ENCODE measurements around the gene LSM12.

DNA sequence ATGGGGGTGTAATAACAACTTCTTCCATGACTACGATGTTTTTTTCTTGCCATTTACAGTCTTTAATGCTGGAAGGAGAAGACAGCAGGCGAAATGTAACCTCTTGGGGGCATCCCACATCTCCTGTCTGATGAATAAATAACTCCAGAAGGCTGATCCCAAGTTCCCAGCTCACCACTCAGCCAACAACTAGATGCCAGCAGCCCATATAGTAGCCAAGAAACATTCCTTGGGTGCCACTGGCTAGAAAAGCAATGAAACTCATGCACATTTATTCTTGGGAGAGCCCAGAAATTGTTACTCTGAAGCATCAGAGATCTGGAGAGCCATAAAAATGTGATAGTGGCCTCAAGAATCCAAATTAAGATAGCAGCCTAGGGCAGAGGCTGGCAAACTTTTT is 29.0 kb downstream of the LSM12 start:
- TF ChIP-seq, protein P1, sequence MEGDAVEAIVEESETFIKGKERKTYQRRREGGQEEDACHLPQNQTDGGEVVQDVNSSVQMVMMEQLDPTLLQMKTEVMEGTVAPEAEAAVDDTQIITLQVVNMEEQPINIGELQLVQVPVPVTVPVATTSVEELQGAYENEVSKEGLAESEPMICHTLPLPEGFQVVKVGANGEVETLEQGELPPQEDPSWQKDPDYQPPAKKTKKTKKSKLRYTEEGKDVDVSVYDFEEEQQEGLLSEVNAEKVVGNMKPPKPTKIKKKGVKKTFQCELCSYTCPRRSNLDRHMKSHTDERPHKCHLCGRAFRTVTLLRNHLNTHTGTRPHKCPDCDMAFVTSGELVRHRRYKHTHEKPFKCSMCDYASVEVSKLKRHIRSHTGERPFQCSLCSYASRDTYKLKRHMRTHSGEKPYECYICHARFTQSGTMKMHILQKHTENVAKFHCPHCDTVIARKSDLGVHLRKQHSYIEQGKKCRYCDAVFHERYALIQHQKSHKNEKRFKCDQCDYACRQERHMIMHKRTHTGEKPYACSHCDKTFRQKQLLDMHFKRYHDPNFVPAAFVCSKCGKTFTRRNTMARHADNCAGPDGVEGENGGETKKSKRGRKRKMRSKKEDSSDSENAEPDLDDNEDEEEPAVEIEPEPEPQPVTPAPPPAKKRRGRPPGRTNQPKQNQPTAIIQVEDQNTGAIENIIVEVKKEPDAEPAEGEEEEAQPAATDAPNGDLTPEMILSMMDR (IDR thresholded peaks at IDR 0.05; ENCODE audit: borderline replicate concordance, extremely low read depth, low read length, poor library complexity, severe bottlenecking), result no peak
- TF ChIP-seq EZH2 (IDR thresholded peaks at IDR 0.05; ENCODE audit: borderline replicate concordance, low read depth, low read length, severe bottlenecking), result no peak

All from DND-41 (cell line).